Measurements from ENCODE around the gene IPCEF1.

GRCh38 chr6:154242617-154243357 lies 113.8 kb downstream of the IPCEF1 start:
- TF ChIP-seq PBX3 (IDR thresholded peaks at IDR 0.05) = no peak
- TF ChIP-seq, protein P1, sequence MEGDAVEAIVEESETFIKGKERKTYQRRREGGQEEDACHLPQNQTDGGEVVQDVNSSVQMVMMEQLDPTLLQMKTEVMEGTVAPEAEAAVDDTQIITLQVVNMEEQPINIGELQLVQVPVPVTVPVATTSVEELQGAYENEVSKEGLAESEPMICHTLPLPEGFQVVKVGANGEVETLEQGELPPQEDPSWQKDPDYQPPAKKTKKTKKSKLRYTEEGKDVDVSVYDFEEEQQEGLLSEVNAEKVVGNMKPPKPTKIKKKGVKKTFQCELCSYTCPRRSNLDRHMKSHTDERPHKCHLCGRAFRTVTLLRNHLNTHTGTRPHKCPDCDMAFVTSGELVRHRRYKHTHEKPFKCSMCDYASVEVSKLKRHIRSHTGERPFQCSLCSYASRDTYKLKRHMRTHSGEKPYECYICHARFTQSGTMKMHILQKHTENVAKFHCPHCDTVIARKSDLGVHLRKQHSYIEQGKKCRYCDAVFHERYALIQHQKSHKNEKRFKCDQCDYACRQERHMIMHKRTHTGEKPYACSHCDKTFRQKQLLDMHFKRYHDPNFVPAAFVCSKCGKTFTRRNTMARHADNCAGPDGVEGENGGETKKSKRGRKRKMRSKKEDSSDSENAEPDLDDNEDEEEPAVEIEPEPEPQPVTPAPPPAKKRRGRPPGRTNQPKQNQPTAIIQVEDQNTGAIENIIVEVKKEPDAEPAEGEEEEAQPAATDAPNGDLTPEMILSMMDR (IDR thresholded peaks at IDR 0.05) = no peak
- TF ChIP-seq POLR2A (IDR thresholded peaks at IDR 0.05; ENCODE audit: low read length) = no peak
- TF ChIP-seq SMC3 (IDR thresholded peaks at IDR 0.05) = no peak
- TF ChIP-seq ZFP36 (IDR thresholded peaks at IDR 0.05; ENCODE audit: borderline replicate concordance, partially characterized antibody) = no peak
- TF ChIP-seq, protein P2, sequence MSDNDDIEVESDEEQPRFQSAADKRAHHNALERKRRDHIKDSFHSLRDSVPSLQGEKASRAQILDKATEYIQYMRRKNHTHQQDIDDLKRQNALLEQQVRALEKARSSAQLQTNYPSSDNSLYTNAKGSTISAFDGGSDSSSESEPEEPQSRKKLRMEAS (IDR thresholded peaks at IDR 0.05) = no peak
- TF ChIP-seq JUNB (IDR thresholded peaks at IDR 0.05) = no peak
- TF ChIP-seq REST (IDR thresholded peaks at IDR 0.05) = no peak
